RPMI8226 (cell line): ENCODE data around the gene NPC1L1.

ENCODE experiments used
- DNase-seq: peaks from one replicate; pipeline ENCODE4 v3.0.0-alpha.2; 2015

NPC1L1 gene

GRCh38 chr7:44505595-44505994 lies 35.5 kb downstream of the NPC1L1 start:
- DNase-seq: no peak

- no peak for DNase-seq
These were observed 42.7 kb downstream of the NPC1L1 start for GRCh38 chr7:44498230-44498954.

GRCh38 chr7:44497155-44498027 lies 43.7 kb downstream of the NPC1L1 start:
- DNase-seq: no peak

GRCh38 chr7:44496385-44496784 lies 44.7 kb downstream of the NPC1L1 start:
- DNase-seq: no peak

- no peak for DNase-seq
These were observed 46.2 kb downstream of the NPC1L1 start for GRCh38 chr7:44494960-44495359.

- no peak for DNase-seq
These were observed 49.9 kb downstream of the NPC1L1 start for GRCh38 chr7:44491229-44491628.

GRCh38 chr7:44490351-44491200 lies 50.6 kb downstream of the NPC1L1 start, which contains the start of gene NUDCD3:
Gene NUDCD3 (minus strand): TSS chr7:44490658. CDS start chr7:44490600, 58 bp downstream.
- DNase-seq: peak; percentile 92

GRCh38 chr7:44489955-44490350 lies 51.2 kb downstream of the NPC1L1 start:
- peak; percentile 36 for DNase-seq

- DNase-seq: no peak
These were observed 52.2 kb downstream of the NPC1L1 start for GRCh38 chr7:44488955-44489354.

GRCh38 chr7:44486693-44487092 lies 54.4 kb downstream of the NPC1L1 start:
- no peak for DNase-seq

GRCh38 chr7:44486001-44486400 lies 55.1 kb downstream of the NPC1L1 start:
- DNase-seq: no peak

GRCh38 chr7:44484482-44485313 lies 56.4 kb downstream of the NPC1L1 start:
- no peak for DNase-seq

- no peak for DNase-seq
These were observed 58.3 kb downstream of the NPC1L1 start for GRCh38 chr7:44482502-44483485.

- no peak for DNase-seq
These were observed 63.2 kb downstream of the NPC1L1 start for GRCh38 chr7:44477938-44478337.

- DNase-seq: peak; percentile 66
These were observed 63.9 kb downstream of the NPC1L1 start for GRCh38 chr7:44477063-44477830.

- no peak for DNase-seq
These were observed 64.8 kb downstream of the NPC1L1 start for GRCh38 chr7:44476313-44476712.

GRCh38 chr7:44473295-44473694 lies 67.8 kb downstream of the NPC1L1 start:
- DNase-seq: no peak

GRCh38 chr7:44472843-44473242 lies 68.3 kb downstream of the NPC1L1 start:
- DNase-seq: no peak

- DNase-seq: no peak
These were observed 69.3 kb downstream of the NPC1L1 start for GRCh38 chr7:44471850-44472249.

GRCh38 chr7:44471436-44471835 lies 69.7 kb downstream of the NPC1L1 start:
- no peak for DNase-seq
